ENCODE data around the gene KCTD10. TPM values are rescaled to one million over a fixed set of nuclear protein-coding genes. Genes with fewer than 3 reads are reported as not detected.

KCTD10 gene
- total and polyA plus RNA-seq, 9 of the 15 experiments (the other 6 are each of a cell fraction or from before 2014, with no cell fraction given): 1.9 to 37.5 (median 15.7) TPM

- no TSS peak for BruUV-seq (replicated peaks)
- Histone ChIP-seq H3K9me1 (ENCODE audit: control insufficient read depth, insufficient read depth, low read length) (peaks cover under 1% of the 10 kb centered on the region), H3K9me3 (replicated peaks; ENCODE audit: control insufficient read depth, insufficient read depth, low read depth, low read length) (no peaks in the 10 kb centered on the region), H3K27me3 (ENCODE audit: control insufficient read depth in 2 of 2, insufficient read depth in 2 of 2, low read length in 2 of 2) (no peaks in the 10 kb centered on the region), H4K20me1 (replicated peaks; ENCODE audit: control insufficient read depth, insufficient read depth, low read length) (peaks cover 23% of the 10 kb centered on the region; the same call in 1 of the 2 replicates), H3K4me3 (no peak overlapping the region), H3K4me1 (replicated peaks in 1 of 2; ENCODE audit: control insufficient read depth in 2 of 2, insufficient read depth in 2 of 2, low read length in 2 of 2) (peaks cover 8 to 14% of the 10 kb centered on the region in 2 experiments; a peak in 3 of 5 replicates), H3K36me3 (ENCODE audit: control insufficient read depth, insufficient read depth, low read length) (peaks cover 38% of the 10 kb centered on the region; the same call in 2 of the 3 replicates), H3K79me2 (ENCODE audit: control insufficient read depth, insufficient read depth, low read length) (peaks cover 44% of the 10 kb centered on the region), H3K9ac (ENCODE audit: insufficient read depth in 1 of 2, low read depth in 2 of 2, low read length in 2 of 2) (peak overlapping the region in 1 of 2 experiments; percentile 5; a peak in 1 of 4 replicates), H3K27ac (ENCODE audit: extremely low read depth, low read depth, low read length) (no peak overlapping the region), H2AFZ (ENCODE audit: low read depth, low read length) (no peak overlapping the region), H3K4me2 (ENCODE audit: insufficient read depth, low read length) (no peak overlapping the region)
- ChIA-PET POLR2A (interaction anchor here (0.6 to 1.0 kb wide), 2 partner anchors 8 to 111 kb away, joined by 3 read pairs; no protein-coding TSS in a partner anchor), CTCF (ENCODE audit: low intra/inter-chr PET ratio) (no interaction called here)
- TF ChIP-seq, protein P1, sequence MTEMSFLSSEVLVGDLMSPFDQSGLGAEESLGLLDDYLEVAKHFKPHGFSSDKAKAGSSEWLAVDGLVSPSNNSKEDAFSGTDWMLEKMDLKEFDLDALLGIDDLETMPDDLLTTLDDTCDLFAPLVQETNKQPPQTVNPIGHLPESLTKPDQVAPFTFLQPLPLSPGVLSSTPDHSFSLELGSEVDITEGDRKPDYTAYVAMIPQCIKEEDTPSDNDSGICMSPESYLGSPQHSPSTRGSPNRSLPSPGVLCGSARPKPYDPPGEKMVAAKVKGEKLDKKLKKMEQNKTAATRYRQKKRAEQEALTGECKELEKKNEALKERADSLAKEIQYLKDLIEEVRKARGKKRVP (CRISPR knock-in tag; IDR thresholded peaks at IDR 0.05): no peak
- TF ChIP-seq SIN3B (IDR thresholded peaks at IDR 0.05; ENCODE audit: low read depth): no peak
- no peak for TF ChIP-seq THAP7 (CRISPR knock-in tag; IDR thresholded peaks at IDR 0.05)
- peak; percentile 75 for TF ChIP-seq SOX6 (IDR thresholded peaks at IDR 0.05)
- TF ChIP-seq EGR1 (conservative IDR thresholded peaks at IDR 0.05): 0 out of 2 replicates have a peak, but pooled peaks have one; percentile 23
- TF ChIP-seq PRDM10 (IDR thresholded peaks at IDR 0.05; ENCODE audit: partially characterized antibody): no peak
- TF ChIP-seq ZNF133 (CRISPR knock-in tag; IDR thresholded peaks at IDR 0.05): no peak
- TF ChIP-seq ZKSCAN1 (IDR thresholded peaks at IDR 0.05; ENCODE audit: low read depth, low read length): no peak
- no peak for TF ChIP-seq TARDBP (IDR thresholded peaks at IDR 0.05)
- no peak for TF ChIP-seq TOE1 (IDR thresholded peaks at IDR 0.05; ENCODE audit: borderline replicate concordance)
- TF ChIP-seq TOE1 (CRISPR knock-in tag; IDR thresholded peaks at IDR 0.05; ENCODE audit: borderline replicate concordance, low read depth): no peak
- peak; percentile 20 to 31 (median 30) for DNase-seq (ENCODE audit: extremely low read depth in 1 of 4, low spot score in 3 of 4)
- intact Hi-C loops (cut with micrococcal nuclease) (no loop called here), in situ Hi-C loops (cut with MboI) (no loop called here)
- ATAC-seq: peak; percentile 65
- WGBS (ENCODE audit: insufficient coverage, low coverage, missing lambda C conversion rate): 46% methylated on average over 6 of the region's 8 CpGs
- FAIRE-seq: no peak
Measured at GRCh38 chr12:109467978-109468676, 9.0 kb downstream of the KCTD10 start.
